Vagina (tissue), 2 donors: ENCODE data around the gene C1QTNF6.

Source experiments
- POLR2A ChIP-seq, 2 donors: fragments of 450-650 bp; IDR thresholded peaks; one replicate each; pipeline ENCODE4 v1.6.1; 2017; ENCODE audit warnings: antibody characterized with exemption in 2 of 2, mild to moderate bottlenecking in 2 of 2, moderate library complexity in 2 of 2
- TF ChIP-seq, protein P1 (sequence below), 3 experiments: fragments of 450-650 bp in 2 of 3; fragments of 200-600 bp in 1 of 3; sonication (generic) in 1 of 3; IDR thresholded peaks; one replicate each; pipeline ENCODE4 v1.5.1; 2017 to 2019; ENCODE audit warnings: antibody characterized with exemption in 3 of 3, mild to moderate bottlenecking in 2 of 3, moderate library complexity in 2 of 3

- TF ChIP-seq, protein P1, sequence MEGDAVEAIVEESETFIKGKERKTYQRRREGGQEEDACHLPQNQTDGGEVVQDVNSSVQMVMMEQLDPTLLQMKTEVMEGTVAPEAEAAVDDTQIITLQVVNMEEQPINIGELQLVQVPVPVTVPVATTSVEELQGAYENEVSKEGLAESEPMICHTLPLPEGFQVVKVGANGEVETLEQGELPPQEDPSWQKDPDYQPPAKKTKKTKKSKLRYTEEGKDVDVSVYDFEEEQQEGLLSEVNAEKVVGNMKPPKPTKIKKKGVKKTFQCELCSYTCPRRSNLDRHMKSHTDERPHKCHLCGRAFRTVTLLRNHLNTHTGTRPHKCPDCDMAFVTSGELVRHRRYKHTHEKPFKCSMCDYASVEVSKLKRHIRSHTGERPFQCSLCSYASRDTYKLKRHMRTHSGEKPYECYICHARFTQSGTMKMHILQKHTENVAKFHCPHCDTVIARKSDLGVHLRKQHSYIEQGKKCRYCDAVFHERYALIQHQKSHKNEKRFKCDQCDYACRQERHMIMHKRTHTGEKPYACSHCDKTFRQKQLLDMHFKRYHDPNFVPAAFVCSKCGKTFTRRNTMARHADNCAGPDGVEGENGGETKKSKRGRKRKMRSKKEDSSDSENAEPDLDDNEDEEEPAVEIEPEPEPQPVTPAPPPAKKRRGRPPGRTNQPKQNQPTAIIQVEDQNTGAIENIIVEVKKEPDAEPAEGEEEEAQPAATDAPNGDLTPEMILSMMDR (IDR thresholded peaks at IDR 0.05) = no peak
- TF ChIP-seq POLR2A (IDR thresholded peaks at IDR 0.05) = no peak
These were observed 987 bp downstream of the C1QTNF6 start for GRCh38 chr22:37186997-37187522.
